Nephron progenitor cell (in vitro differentiated cells): ENCODE measurements around the gene SOX15.
A peak's percentile ranks its signal among the peaks of the same experiment; 100 is the strongest.

Source experiments
- DNase-seq: peaks from one replicate; pipeline ENCODE4 v3.0.0; 2021
- H3K27ac Mint-ChIP-seq: 2 replicates; pipeline ENCODE4 v1.8.0; 2021; ENCODE audit warnings: mild to moderate bottlenecking, moderate library complexity, mixed read lengths
- H3K27me3 Mint-ChIP-seq: 2 replicates; pipeline ENCODE4 v1.8.0; 2021; ENCODE audit warnings: mild to moderate bottlenecking, low read depth, mixed read lengths; ENCODE audit not compliant: poor library complexity
- H3K36me3 Mint-ChIP-seq: 2 replicates; pipeline ENCODE4 v1.8.0; 2021; ENCODE audit warnings: low read depth, mixed read lengths
- H3K4me1 Mint-ChIP-seq: 2 replicates; pipeline ENCODE4 v1.8.0; 2021; ENCODE audit warnings: mixed read lengths
- H3K4me3 Mint-ChIP-seq: 2 replicates; pipeline ENCODE4 v1.8.0; 2021; ENCODE audit warnings: mild to moderate bottlenecking, moderate library complexity, mixed read lengths
- H3K9me3 Mint-ChIP-seq: 2 replicates; pipeline ENCODE4 v1.8.0; 2021; ENCODE audit warnings: mild to moderate bottlenecking, moderate library complexity, mixed read lengths
- CTCF ChIP-seq: fragments of 200-600 bp; sonication (generic); IDR thresholded peaks from 2 replicates; pipeline ENCODE4 v1.5.0; 2021; ENCODE audit warnings: antibody characterized with exemption

Gene SOX15

GRCh38 chr17:7561028-7561575 lies 28.8 kb downstream of the SOX15 start:
- peaks cover 26% of the 10 kb centered on the region for H3K36me3 Mint-ChIP-seq
- TF ChIP-seq CTCF, result peak; percentile 56
- peaks cover 60% of the 10 kb centered on the region for H3K4me1 Mint-ChIP-seq
- no peaks in the 10 kb centered on the region for H3K9me3 Mint-ChIP-seq
- peaks cover 20% of the 10 kb centered on the region for H3K27me3 Mint-ChIP-seq
- H3K4me3 Mint-ChIP-seq, result peak overlapping the region; percentile 98
- peak overlapping the region; percentile 97 for H3K27ac Mint-ChIP-seq
- peak; percentile 91 for DNase-seq

- no peaks in the 10 kb centered on the region for H3K9me3 Mint-ChIP-seq
- peaks cover 64% of the 10 kb centered on the region for H3K4me1 Mint-ChIP-seq
- peak; percentile 47 for TF ChIP-seq CTCF
- peaks cover 24% of the 10 kb centered on the region for H3K27me3 Mint-ChIP-seq
- peak overlapping the region; percentile 97 for H3K27ac Mint-ChIP-seq
- peak overlapping the region; percentile 98 for H3K4me3 Mint-ChIP-seq
- peaks cover 20% of the 10 kb centered on the region for H3K36me3 Mint-ChIP-seq
- peak; percentile 82 for DNase-seq
These were observed 29.5 kb downstream of the SOX15 start for GRCh38 chr17:7560172-7561027.

- peak overlapping the region; percentile 98 for H3K4me3 Mint-ChIP-seq
- no peak for TF ChIP-seq CTCF
- H3K4me1 Mint-ChIP-seq, result peaks cover 69% of the 10 kb centered on the region
- peaks cover 11% of the 10 kb centered on the region for H3K36me3 Mint-ChIP-seq
- H3K27ac Mint-ChIP-seq, result no peak overlapping the region
- H3K27me3 Mint-ChIP-seq, result peaks cover 25% of the 10 kb centered on the region
- no peaks in the 10 kb centered on the region for H3K9me3 Mint-ChIP-seq
- no peak for DNase-seq
These were observed 30.3 kb downstream of the SOX15 start for GRCh38 chr17:7559320-7560171.

GRCh38 chr17:7558544-7559319 lies 31.2 kb downstream of the SOX15 start, which contains the start of gene TNFSF13:
Gene TNFSF13 (plus strand): TSS chr17:7558750. CDS start chr17:7559040, 290 bp downstream.
- peak within 1 kb of the TSS; percentile 66 for H3K27ac Mint-ChIP-seq
- peaks cover 61% of the 10 kb centered on the region for H3K4me1 Mint-ChIP-seq
- peaks cover 5% of the 10 kb centered on the region for H3K36me3 Mint-ChIP-seq
- H3K27me3 Mint-ChIP-seq, result peaks cover 25% of the 10 kb centered on the region
- H3K4me3 Mint-ChIP-seq, result peak within 1 kb of the TSS; percentile 48
- no peaks in the 10 kb centered on the region for H3K9me3 Mint-ChIP-seq
- no peak for DNase-seq
- no peak for TF ChIP-seq CTCF

GRCh38 chr17:7557775-7558543 lies 31.9 kb downstream of the SOX15 start:
- peak; percentile 47 for DNase-seq
- Mint-ChIP-seq H3K27me3 (peaks cover 32% of the 10 kb centered on the region), H3K9me3 (no peaks in the 10 kb centered on the region), H3K27ac (peak overlapping the region; percentile 66), H3K4me1 (peaks cover 58% of the 10 kb centered on the region), H3K4me3 (peak overlapping the region; percentile 48), H3K36me3 (peaks cover 5% of the 10 kb centered on the region)
- TF ChIP-seq CTCF, result no peak
